HCT116 (cell line): ENCODE data around the gene NAGA. TPM values are rescaled to one million over a fixed set of nuclear protein-coding genes. Genes with fewer than 3 reads are reported as not detected.

ENCODE experiments used
- ATAC-seq: fragments of 200-7000 bp; cut with Tn5 transposase; 2 replicates; pipeline ENCODE4 v1.9.1; 2020; ENCODE audit warnings: mild to moderate bottlenecking, moderate library complexity
- BruUV-seq: library from RNA; stranded (reverse); fragments of 400-500 nt; replicated peaks from 2 replicates; lab custom pipeline; 2021; lab: Mats Ljungman, UMichigan
- CTCF ChIA-PET: fragments of 300-600 bp; sonication (Branson Sonifier 250); formaldehyde crosslinking; loops from one replicate; lab custom pipeline; 2021; ENCODE audit warnings: antibody characterized with exemption; lab: Charles Lee
- POLR2A ChIA-PET: fragments of 300-600, 350-600 bp; sonication (Branson Sonifier 250); formaldehyde crosslinking; loops from one replicate; lab custom pipeline; 2021; ENCODE audit warnings: antibody characterized with exemption; lab: Charles Lee
- RAD21 ChIA-PET, 2 experiments: fragments of 300-600 bp; sonication (Branson Sonifier 250); formaldehyde crosslinking; loops; one replicate each; lab custom pipeline; 2023; ENCODE audit warnings: low total read pairs in 2 of 2; ENCODE audit not compliant: uncharacterized antibody in 2 of 2, unreplicated experiment in 2 of 2, low non-redundant PET in 1 of 2; lab: Charles Lee
- DNase-seq: peaks from one replicate; pipeline ENCODE4 v3.0.0-alpha.2; 2010; ENCODE audit warnings: low read depth, low spot score
- H2AFZ ChIP-seq: fragments of 200-600 bp; shearing (Covaris generic), sonication (generic); 2 replicates; pipeline ENCODE4 v1.6.1; 2017; ENCODE audit warnings: low read depth, mixed run types, mixed read lengths, antibody characterized with exemption, low read length; ENCODE audit not compliant: poor library complexity, severe bottlenecking
- H3K27ac ChIP-seq: 2 replicates; pipeline ENCODE4 v1.5.1; 2012; ENCODE audit warnings: low read depth, low read length
- H3K27me3 ChIP-seq: fragments of 200-600 bp; sonication (generic); 2 replicates; pipeline ENCODE4 v1.6.1; 2016; ENCODE audit warnings: mixed run types, low read length, mixed read lengths; ENCODE audit not compliant: insufficient read depth
- H3K36me3 ChIP-seq, 2 experiments: fragments of 200-500 bp in 1 of 2; fragments of 200-600 bp in 1 of 2; sonication (Bioruptor generic) in 1 of 2; sonication (generic) in 1 of 2; 2 replicates each; pipeline versions ENCODE4 v1.5.1 to v1.6.1; 2014 to 2016; ENCODE audit warnings: low read length in 2 of 2, inconsistent platforms in 1 of 2, mixed read lengths in 1 of 2, mixed run types in 1 of 2; ENCODE audit not compliant: insufficient read depth in 2 of 2, control insufficient read depth in 1 of 2
- H3K4me1 ChIP-seq, 2 experiments: fragments of 200-600 bp in 1 of 2; sonication (generic) in 1 of 2; 2 replicates each; pipeline versions ENCODE4 v1.5.1 to v1.6.1; 2012 to 2017; ENCODE audit warnings: low read length in 2 of 2, inconsistent platforms in 1 of 2, mild to moderate bottlenecking in 1 of 2, mixed read lengths in 1 of 2, mixed run types in 1 of 2, moderate library complexity in 1 of 2; ENCODE audit not compliant: insufficient read depth in 2 of 2, control insufficient read depth in 1 of 2
- H3K4me2 ChIP-seq: fragments of 200-600 bp; sonication (generic); 2 replicates; pipeline ENCODE4 v1.6.1; 2017; ENCODE audit warnings: mixed run types, low read length, mixed read lengths
- H3K4me3 ChIP-seq, 2 experiments: fragments of 200-600 bp in 1 of 2; sonication (generic) in 1 of 2; replicated peaks in 1 of 2; 2 replicates each; pipeline ENCODE4 v1.5.1; 2011 to 2016; ENCODE audit warnings: low read length in 2 of 2, control low read depth in 1 of 2, low read depth in 1 of 2, mild to moderate bottlenecking in 1 of 2, mixed read lengths in 1 of 2, mixed run types in 1 of 2
- H3K79me2 ChIP-seq: fragments of 200-600 bp; sonication (generic); 2 replicates; pipeline ENCODE4 v1.6.1; 2017; ENCODE audit warnings: mild to moderate bottlenecking, mixed run types, low read length, moderate library complexity, mixed read lengths; ENCODE audit not compliant: insufficient read depth
- H3K9ac ChIP-seq: fragments of 200-600 bp; sonication (generic); 2 replicates; pipeline ENCODE4 v1.6.1; 2016; ENCODE audit warnings: low read length, mixed read lengths
- H3K9me2 ChIP-seq: fragments of 200-600 bp; sonication (generic), shearing (Covaris generic); 2 replicates; pipeline ENCODE4 v1.6.1; 2017; ENCODE audit warnings: mixed run types, mild to moderate bottlenecking, moderate library complexity; ENCODE audit not compliant: insufficient read depth
- H3K9me3 ChIP-seq, 2 experiments: fragments of 200-500 bp in 1 of 2; fragments of 200-600 bp in 1 of 2; sonication (Bioruptor generic) in 1 of 2; sonication (generic) in 1 of 2; 2 replicates each; pipeline ENCODE4 v1.6.1; 2014 to 2017; ENCODE audit warnings: low read length in 2 of 2, mixed read lengths in 2 of 2, inconsistent platforms in 1 of 2, low read depth in 1 of 2, mild to moderate bottlenecking in 1 of 2, mixed run types in 1 of 2, moderate library complexity in 1 of 2; ENCODE audit not compliant: control insufficient read depth in 1 of 2, insufficient read depth in 1 of 2
- H4K20me1 ChIP-seq: fragments of 200-600 bp; sonication (generic), shearing (Covaris generic); 2 replicates; pipeline ENCODE4 v1.6.1; 2017; ENCODE audit warnings: mixed run types, mild to moderate bottlenecking, moderate library complexity; ENCODE audit not compliant: insufficient read depth
- ATF3 ChIP-seq: IDR thresholded peaks from 2 replicates; pipeline ENCODE4 v1.6.1; 2012
- EZH2 ChIP-seq: fragments of 200-600 bp; sonication (generic); IDR thresholded peaks from 2 replicates; pipeline ENCODE4 v1.6.1; 2017; ENCODE audit warnings: antibody characterized with exemption, mixed run types
- EZH2phosphoT487 ChIP-seq: fragments of 200-600 bp; IDR thresholded peaks from 2 replicates; pipeline ENCODE4 v1.6.1; 2018; ENCODE audit warnings: antibody characterized with exemption, borderline replicate concordance
- FOSL1 ChIP-seq: IDR thresholded peaks from 2 replicates; pipeline ENCODE4 v1.6.1; 2012; ENCODE audit warnings: low read depth
- JUND ChIP-seq: IDR thresholded peaks from 2 replicates; pipeline ENCODE4 v1.6.1; 2012
- MAX ChIP-seq: IDR thresholded peaks from 2 replicates; pipeline ENCODE4 v1.6.1; 2012
- POLR2A ChIP-seq: IDR thresholded peaks from 2 replicates; pipeline ENCODE4 v1.7.0; 2011; ENCODE audit warnings: borderline replicate concordance; ENCODE audit not compliant: insufficient read depth, insufficient read length; ENCODE audit errors: extremely low read depth
- RAD21 ChIP-seq: IDR thresholded peaks from 2 replicates; pipeline ENCODE4 v1.6.1; 2012; ENCODE audit warnings: low read depth, mild to moderate bottlenecking
- REST ChIP-seq: IDR thresholded peaks from 2 replicates; pipeline ENCODE4 v1.6.1; 2012; ENCODE audit warnings: low read depth
- SP1 ChIP-seq: IDR thresholded peaks from 2 replicates; pipeline ENCODE4 v1.6.1; 2012; ENCODE audit warnings: low read depth
- SRF ChIP-seq: IDR thresholded peaks from 2 replicates; pipeline ENCODE4 v1.6.1; 2012; ENCODE audit warnings: low read depth
- TCF7L2 ChIP-seq: IDR thresholded peaks from 2 replicates; pipeline ENCODE4 v1.7.0; 2011; ENCODE audit warnings: borderline replicate concordance, inconsistent platforms; ENCODE audit not compliant: insufficient read depth, insufficient read length; ENCODE audit errors: extremely low read depth
- YY1 ChIP-seq: IDR thresholded peaks from 2 replicates; pipeline ENCODE4 v1.6.1; 2011; ENCODE audit warnings: low read length, low read depth, moderate library complexity, mild to moderate bottlenecking; ENCODE audit not compliant: insufficient replicate concordance; ENCODE audit errors: extremely low read depth
- ZBTB33 ChIP-seq: IDR thresholded peaks from 2 replicates; pipeline ENCODE4 v1.6.1; 2011; ENCODE audit warnings: mild to moderate bottlenecking, low read length, moderate library complexity; ENCODE audit not compliant: insufficient replicate concordance; ENCODE audit errors: extremely low read depth
- ZNF274 ChIP-seq: fragments of 200-500 bp; sonication (Bioruptor generic); IDR thresholded peaks from 2 replicates; pipeline ENCODE4 v1.6.1; 2014; ENCODE audit warnings: mild to moderate bottlenecking, low read depth, low read length, inconsistent platforms
- intact Hi-C: fragments of 100-400 bp; cut with micrococcal nuclease; formaldehyde crosslinking; loops from 2 replicates; pipeline ENCODE4 v1.10.0; 2022
- total RNA-seq: library from RNA; stranded (reverse); gene quantifications from one replicate; pipeline ENCODE4 v1.2.1, GENCODE V29; 2021; ENCODE audit not compliant: unreplicated experiment

NAGA gene
- total RNA-seq, 1 experiment from 2014 or later, result 21.2 TPM

GRCh38 chr22:42018224-42018623, 52.4 kb downstream of the NAGA start:
- Histone ChIP-seq H2AFZ (no peak overlapping the region), H3K36me3 (no peaks in the 10 kb centered on the region), H4K20me1 (no peaks in the 10 kb centered on the region), H3K9me3 (no peaks in the 10 kb centered on the region), H3K4me1 (peaks cover 4 to 13% of the 10 kb centered on the region in 2 experiments; a peak in 3 of 4 replicates), H3K79me2 (no peaks in the 10 kb centered on the region), H3K27ac (no peak overlapping the region), H3K4me2 (no peak overlapping the region), H3K9ac (no peak overlapping the region), H3K27me3 (no peaks in the 10 kb centered on the region), H3K9me2 (no peaks in the 10 kb centered on the region), H3K4me3 (no peak overlapping the region)
- no TSS peak for BruUV-seq
- no peak for DNase-seq
- TF ChIP-seq ATF3, result no peak
- TF ChIP-seq SRF, result no peak
- TF ChIP-seq EZH2, result no peak
- TF ChIP-seq FOSL1, result no peak
- no peak for TF ChIP-seq ZBTB33
- no peak for TF ChIP-seq REST
- TF ChIP-seq TCF7L2, result no peak
- TF ChIP-seq POLR2A, result no peak
- no peak for TF ChIP-seq MAX
- no peak for TF ChIP-seq EZH2phosphoT487
- TF ChIP-seq RAD21, result no peak
- TF ChIP-seq SP1, result no peak
- no peak for TF ChIP-seq YY1
- TF ChIP-seq JUND, result no peak
- no peak for TF ChIP-seq ZNF274
- intact Hi-C loops, result no loop called here
- RAD21 ChIA-PET, result no interaction called here
- CTCF ChIA-PET, result no interaction called here
- no peak for ATAC-seq
- POLR2A ChIA-PET, result no interaction called here
